ENCODE results near the gene RNASET2.

DNA sequence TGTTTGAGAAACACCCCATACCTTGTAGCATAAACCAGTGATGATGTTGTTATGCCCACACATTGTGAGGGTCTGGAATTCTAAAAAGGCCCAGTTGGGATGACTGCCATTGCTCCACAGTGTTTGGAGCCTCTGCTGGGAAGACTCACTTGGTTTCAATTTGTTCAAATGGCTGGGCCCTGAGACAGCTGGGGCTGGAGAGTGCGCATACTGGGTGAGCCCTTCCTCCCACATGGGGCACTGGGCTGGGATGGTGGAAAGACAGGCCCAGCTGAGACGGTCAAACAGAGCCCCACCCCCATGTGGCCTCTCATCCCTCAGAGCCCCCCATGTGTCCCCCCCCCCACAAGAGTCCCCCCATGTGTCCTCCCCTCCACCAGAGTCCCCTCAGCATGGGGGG is 20.3 kb upstream of the RNASET2 start:
- TF ChIP-seq, protein P1, sequence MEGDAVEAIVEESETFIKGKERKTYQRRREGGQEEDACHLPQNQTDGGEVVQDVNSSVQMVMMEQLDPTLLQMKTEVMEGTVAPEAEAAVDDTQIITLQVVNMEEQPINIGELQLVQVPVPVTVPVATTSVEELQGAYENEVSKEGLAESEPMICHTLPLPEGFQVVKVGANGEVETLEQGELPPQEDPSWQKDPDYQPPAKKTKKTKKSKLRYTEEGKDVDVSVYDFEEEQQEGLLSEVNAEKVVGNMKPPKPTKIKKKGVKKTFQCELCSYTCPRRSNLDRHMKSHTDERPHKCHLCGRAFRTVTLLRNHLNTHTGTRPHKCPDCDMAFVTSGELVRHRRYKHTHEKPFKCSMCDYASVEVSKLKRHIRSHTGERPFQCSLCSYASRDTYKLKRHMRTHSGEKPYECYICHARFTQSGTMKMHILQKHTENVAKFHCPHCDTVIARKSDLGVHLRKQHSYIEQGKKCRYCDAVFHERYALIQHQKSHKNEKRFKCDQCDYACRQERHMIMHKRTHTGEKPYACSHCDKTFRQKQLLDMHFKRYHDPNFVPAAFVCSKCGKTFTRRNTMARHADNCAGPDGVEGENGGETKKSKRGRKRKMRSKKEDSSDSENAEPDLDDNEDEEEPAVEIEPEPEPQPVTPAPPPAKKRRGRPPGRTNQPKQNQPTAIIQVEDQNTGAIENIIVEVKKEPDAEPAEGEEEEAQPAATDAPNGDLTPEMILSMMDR (IDR thresholded peaks at IDR 0.05): no peak
- no peak for TF ChIP-seq POLR2A (IDR thresholded peaks at IDR 0.05)

Measured in Peyer's patch (tissue), 4 donors.